Measurements from ENCODE around the gene PDE6H. TPM values are rescaled to one million over a fixed set of nuclear protein-coding genes. Genes with fewer than 3 reads are reported as not detected.

The PDE6H gene
- total and polyA plus RNA-seq, 12 donors = not detected

DNA sequence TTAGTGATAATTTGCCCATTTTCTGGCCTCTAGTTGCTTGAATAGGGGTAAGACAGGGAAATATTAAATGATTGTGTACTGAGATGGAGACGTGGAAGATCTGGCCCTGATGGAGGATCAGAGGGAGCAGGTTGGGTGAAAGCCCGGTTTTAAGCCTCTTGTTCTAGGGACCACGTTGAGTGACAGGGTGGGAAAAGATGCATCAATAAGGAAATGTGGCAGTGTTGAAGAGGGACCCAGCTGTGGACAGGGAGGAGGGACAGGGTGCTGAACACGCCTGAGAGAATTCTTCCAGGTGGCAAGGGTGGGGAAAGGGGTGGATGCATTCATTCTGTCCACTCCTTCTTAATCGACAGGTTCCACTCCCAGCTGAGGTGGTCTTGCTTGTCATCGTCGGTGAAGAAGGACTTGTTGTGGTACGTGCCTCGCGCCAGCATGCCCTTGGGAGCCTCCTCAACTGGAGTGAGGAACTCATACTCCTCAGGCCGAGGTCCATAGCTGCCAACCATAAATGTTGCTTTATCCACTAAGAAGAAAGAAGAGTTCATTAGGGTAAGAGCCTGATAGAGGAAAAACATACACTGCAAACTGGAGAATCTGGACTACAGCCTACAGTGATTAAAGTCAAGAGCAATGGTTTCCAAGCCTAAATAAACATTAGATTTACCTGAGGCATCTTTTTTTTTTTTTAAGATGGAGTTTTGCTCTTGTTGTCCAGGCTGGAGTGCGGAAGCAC is 30.5 kb upstream of the PDE6H start:
- intact Hi-C loops (cut with DNase I) = loop anchor here in 1 of 10 donors (10.0 kb wide), 1 partner anchor 52 kb away; no protein-coding TSS in a partner anchor
- no peak overlapping the region for H3K27ac ChIP-seq
- DNase-seq (no peak), ATAC-seq (no peak)
- no peak overlapping the region for H3K4me3 ChIP-seq
- H3K9me3 ChIP-seq = peaks cover 0 to 4% (median 0%) of the 10 kb centered on the region in 11 donors
- H3K36me3 ChIP-seq = peaks cover 0 to 66% (median 14%) of the 10 kb centered on the region in 9 donors
- H3K27me3 ChIP-seq = no peaks in the 10 kb centered on the region
- peaks cover 0 to 22% (median 0%) of the 10 kb centered on the region in 9 donors for H3K4me1 ChIP-seq
- TF ChIP-seq, protein P1, sequence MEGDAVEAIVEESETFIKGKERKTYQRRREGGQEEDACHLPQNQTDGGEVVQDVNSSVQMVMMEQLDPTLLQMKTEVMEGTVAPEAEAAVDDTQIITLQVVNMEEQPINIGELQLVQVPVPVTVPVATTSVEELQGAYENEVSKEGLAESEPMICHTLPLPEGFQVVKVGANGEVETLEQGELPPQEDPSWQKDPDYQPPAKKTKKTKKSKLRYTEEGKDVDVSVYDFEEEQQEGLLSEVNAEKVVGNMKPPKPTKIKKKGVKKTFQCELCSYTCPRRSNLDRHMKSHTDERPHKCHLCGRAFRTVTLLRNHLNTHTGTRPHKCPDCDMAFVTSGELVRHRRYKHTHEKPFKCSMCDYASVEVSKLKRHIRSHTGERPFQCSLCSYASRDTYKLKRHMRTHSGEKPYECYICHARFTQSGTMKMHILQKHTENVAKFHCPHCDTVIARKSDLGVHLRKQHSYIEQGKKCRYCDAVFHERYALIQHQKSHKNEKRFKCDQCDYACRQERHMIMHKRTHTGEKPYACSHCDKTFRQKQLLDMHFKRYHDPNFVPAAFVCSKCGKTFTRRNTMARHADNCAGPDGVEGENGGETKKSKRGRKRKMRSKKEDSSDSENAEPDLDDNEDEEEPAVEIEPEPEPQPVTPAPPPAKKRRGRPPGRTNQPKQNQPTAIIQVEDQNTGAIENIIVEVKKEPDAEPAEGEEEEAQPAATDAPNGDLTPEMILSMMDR (IDR thresholded peaks at IDR 0.05) = no peak
- WGBS, 2 donors = 86 to 87% methylated on average over 12 of the region's 12 CpGs

- TF ChIP-seq, protein P1 (IDR thresholded peaks at IDR 0.05) = no peak
- ATAC-seq = no peak
- intact Hi-C loops (cut with DNase I) = loop anchor here in 3 of 10 donors (5.0 to 10.0 kb wide), 5 partner anchors 34 to 99 kb away; no protein-coding TSS in a partner anchor
- peak overlapping the region in 3 of 10 donors; percentile 1 to 95 (median 3) for H3K27ac ChIP-seq
- H3K27me3 ChIP-seq = no peaks in the 10 kb centered on the region
- no peak overlapping the region for H3K4me3 ChIP-seq
- DNase-seq = no peak
- H3K9me3 ChIP-seq = no peaks in the 10 kb centered on the region
- H3K4me1 ChIP-seq = peaks cover 8 to 54% (median 30%) of the 10 kb centered on the region in 9 donors
- peaks cover 0 to 94% (median 24%) of the 10 kb centered on the region in 9 donors for H3K36me3 ChIP-seq
- WGBS, 2 donors = 83 to 91% methylated on average over 2 of the region's 2 CpGs
Observed at GRCh38 chr12:14946162-14946561, 26.7 kb upstream of the PDE6H start.

DNA sequence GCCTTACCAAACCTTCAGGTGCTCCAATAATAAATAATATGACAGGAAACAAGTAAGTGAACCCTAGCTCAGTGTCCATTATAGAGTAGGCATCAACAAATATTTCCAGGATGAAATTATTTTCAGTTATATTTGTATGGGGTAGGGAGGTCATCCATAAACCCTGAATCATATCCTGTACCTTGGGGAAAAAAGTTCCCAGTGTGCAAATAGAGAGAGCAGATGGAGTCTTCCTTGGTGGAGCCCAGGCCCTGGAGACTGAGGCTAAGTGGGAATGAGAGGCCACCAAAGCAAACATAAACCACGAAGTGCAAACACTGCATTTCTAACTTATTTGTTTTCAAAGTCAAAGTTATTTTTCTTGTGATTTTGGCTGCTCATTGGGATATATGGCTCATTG is 26.0 kb upstream of the PDE6H start:
- Histone ChIP-seq H3K36me3 (peaks cover 0 to 87% (median 17%) of the 10 kb centered on the region in 9 donors), H3K9me3 (no peaks in the 10 kb centered on the region), H3K4me3 (no peak overlapping the region), H3K27ac (peak overlapping the region in 2 of 10 donors; percentile 3 to 95), H3K27me3 (no peaks in the 10 kb centered on the region), H3K4me1 (peaks cover 8 to 61% (median 37%) of the 10 kb centered on the region in 9 donors)
- 92 to 93% methylated on average over 1 of the region's 1 CpG for WGBS, 2 donors
- TF ChIP-seq, protein P1 (IDR thresholded peaks at IDR 0.05) = no peak
- ATAC-seq (no peak), DNase-seq (no peak)
- intact Hi-C loops (cut with DNase I) = loop anchor here in 3 of 10 donors (5.0 to 10.0 kb wide), 5 partner anchors 35 to 100 kb away; no protein-coding TSS in a partner anchor

- WGBS, 2 donors = 9% methylated on average over 3 of the region's 3 CpGs
- ATAC-seq = peak; percentile 83 to 90 (median 86)
- Histone ChIP-seq H3K27ac (peak overlapping the region; percentile 30 to 95 (median 80)), H3K9me3 (no peaks in the 10 kb centered on the region), H3K27me3 (no peaks in the 10 kb centered on the region), H3K4me1 (peaks cover 8 to 79% (median 55%) of the 10 kb centered on the region in 9 donors), H3K36me3 (peaks cover 0 to 69% (median 16%) of the 10 kb centered on the region in 9 donors), H3K4me3 (peak overlapping the region in 1 of 10 donors; percentile 35)
- TF ChIP-seq, protein P1 (IDR thresholded peaks at IDR 0.05) = no peak
- DNase-seq = peak in 1 of 2 donors; percentile 44
- intact Hi-C loops (cut with DNase I) = loop anchor here in 4 of 10 donors (2.0 to 10.0 kb wide), 6 partner anchors 30 to 101 kb away; no protein-coding TSS in a partner anchor
Observed at GRCh38 chr12:14948672-14949071, 24.2 kb upstream of the PDE6H start.

Measured in heart right ventricle (tissue), 16 donors.